NOMO-1 treated with DMSO at 0.1 percent for 48 hours (cell line): Measurements from ENCODE around the gene ZSWIM7.

Experiments used
- DNase-seq: peaks from one replicate; lab custom pipeline; 2025; ENCODE audit not compliant: unreplicated experiment; lab: John Stamatoyannopoulos, UW

The ZSWIM7 gene

GRCh38 chr17:15935891-15936290, 63.6 kb downstream of the ZSWIM7 start:
- no peak for DNase-seq

- DNase-seq: no peak
Measured at GRCh38 chr17:15934866-15935265, 64.6 kb downstream of the ZSWIM7 start.

GRCh38 chr17:15931394-15931793, 68.1 kb downstream of the ZSWIM7 start:
- DNase-seq: no peak

- no peak for DNase-seq
Measured at GRCh38 chr17:15930426-15930825, 69.1 kb downstream of the ZSWIM7 start.

- no peak for DNase-seq
Measured at GRCh38 chr17:15929941-15930340, 69.6 kb downstream of the ZSWIM7 start.

GRCh38 chr17:15928286-15928785, 71.2 kb downstream of the ZSWIM7 start:
- DNase-seq: no peak
